CD8-positive, alpha-beta memory T cell (primary cell): Measurements from ENCODE around the gene AQP2. TPM values are rescaled to one million over a fixed set of nuclear protein-coding genes. Genes with fewer than 3 reads are reported as not detected.

Experiments used
- CTCF ChIA-PET: fragments of 350-600 bp; sonication (Branson Sonifier 250); formaldehyde crosslinking; loops from one replicate; lab custom pipeline; 2021; ENCODE audit warnings: antibody characterized with exemption; lab: Charles Lee
- POLR2A ChIA-PET: fragments of 350-600 bp; sonication (Branson Sonifier 250); formaldehyde crosslinking; loops from one replicate; lab custom pipeline; 2021; ENCODE audit warnings: antibody characterized with exemption; lab: Charles Lee
- DNase-seq, 5 donors: peaks; one replicate each; pipeline versions ENCODE4 v3.0.0 to v3.0.0-alpha.2; 2020 to 2022; ENCODE audit warnings: mixed read lengths in 1 of 5
- H3K27ac ChIP-seq: one replicate; pipeline ENCODE4 v1.7.0; 2013; ENCODE audit warnings: low read depth, mild to moderate bottlenecking, low read length, moderate library complexity
- H3K27me3 ChIP-seq: 2 replicates; pipeline ENCODE4 v1.7.0; 2013; ENCODE audit warnings: low read length, mild to moderate bottlenecking; ENCODE audit not compliant: insufficient read depth, poor library complexity, severe bottlenecking
- H3K36me3 ChIP-seq: 2 replicates; pipeline ENCODE4 v1.7.0; 2013; ENCODE audit warnings: mild to moderate bottlenecking, low read length, moderate library complexity; ENCODE audit not compliant: insufficient read depth
- H3K4me1 ChIP-seq: 2 replicates; pipeline ENCODE4 v1.7.0; 2013; ENCODE audit warnings: mild to moderate bottlenecking, low read length, moderate library complexity; ENCODE audit not compliant: insufficient read depth
- H3K4me3 ChIP-seq: 2 replicates; pipeline ENCODE4 v1.7.0; 2013; ENCODE audit warnings: mild to moderate bottlenecking, low read length
- H3K9me3 ChIP-seq: 2 replicates; pipeline ENCODE4 v1.7.0; 2013; ENCODE audit warnings: mild to moderate bottlenecking, low read length
- H3K27ac Mint-ChIP-seq, 8 donors: one replicate each; pipeline ENCODE4 v1.8.0; 2020 to 2021; ENCODE audit warnings: mixed read lengths in 8 of 8, mild to moderate bottlenecking in 6 of 8, inconsistent platforms in 3 of 8, moderate library complexity in 3 of 8
- H3K27me3 Mint-ChIP-seq, 2 donors: one replicate each; pipeline ENCODE4 v1.8.0; 2020 to 2021; ENCODE audit warnings: mixed read lengths in 2 of 2, mild to moderate bottlenecking in 1 of 2, moderate library complexity in 1 of 2
- H3K36me3 Mint-ChIP-seq, 3 donors: one replicate each; pipeline ENCODE4 v1.8.0; 2020 to 2021; ENCODE audit warnings: mixed read lengths in 3 of 3, inconsistent platforms in 1 of 3, mild to moderate bottlenecking in 1 of 3
- H3K4me1 Mint-ChIP-seq, 3 donors: one replicate each; pipeline ENCODE4 v1.8.0; 2020 to 2021; ENCODE audit warnings: mixed read lengths in 3 of 3, inconsistent platforms in 1 of 3, mild to moderate bottlenecking in 1 of 3
- H3K4me3 Mint-ChIP-seq, 7 donors: one replicate each; pipeline ENCODE4 v1.8.0; 2020 to 2021; ENCODE audit warnings: mixed read lengths in 7 of 7, mild to moderate bottlenecking in 6 of 7, moderate library complexity in 4 of 7, inconsistent platforms in 2 of 7
- H3K9me3 Mint-ChIP-seq, 5 donors: one replicate each; pipeline ENCODE4 v1.8.0; 2020 to 2022; ENCODE audit warnings: mixed read lengths in 5 of 5, mild to moderate bottlenecking in 3 of 5, moderate library complexity in 2 of 5, inconsistent platforms in 1 of 5
- polyA plus RNA-seq: library from polyadenylated mRNA; unstranded; fragments of 300-500 nt; fragmentation: Illumina TruSeq; gene quantifications from one replicate; pipeline ENCODE4 v1.2.3, GENCODE V29; 2021
- total RNA-seq, 2 experiments: library from RNA; stranded (reverse); gene quantifications; one replicate each; pipeline ENCODE4 v1.2.3, GENCODE V29; 2021

The AQP2 gene
- total and polyA plus RNA-seq, 3 experiments from 2014 or later, result not detected

GRCh38 chr12:49921936-49922335, 28.6 kb upstream of the AQP2 start:
- no peak for DNase-seq
- H3K4me3 ChIP-seq, result no peak overlapping the region
- H3K9me3 ChIP-seq, result no peaks in the 10 kb centered on the region
- no peaks in the 10 kb centered on the region for H3K27me3 ChIP-seq
- no peak overlapping the region for H3K27ac ChIP-seq
- Mint-ChIP-seq H3K27ac (no peak overlapping the region), H3K36me3 (no peaks in the 10 kb centered on the region), H3K9me3 (no peaks in the 10 kb centered on the region), H3K4me1 (no peaks in the 10 kb centered on the region), H3K27me3 (peaks cover 2 to 9% of the 10 kb centered on the region in 2 donors), H3K4me3 (no peak overlapping the region)
- POLR2A ChIA-PET, result no interaction called here
- CTCF ChIA-PET, result no interaction called here
- no peaks in the 10 kb centered on the region for H3K36me3 ChIP-seq
- H3K4me1 ChIP-seq, result no peaks in the 10 kb centered on the region

DNA sequence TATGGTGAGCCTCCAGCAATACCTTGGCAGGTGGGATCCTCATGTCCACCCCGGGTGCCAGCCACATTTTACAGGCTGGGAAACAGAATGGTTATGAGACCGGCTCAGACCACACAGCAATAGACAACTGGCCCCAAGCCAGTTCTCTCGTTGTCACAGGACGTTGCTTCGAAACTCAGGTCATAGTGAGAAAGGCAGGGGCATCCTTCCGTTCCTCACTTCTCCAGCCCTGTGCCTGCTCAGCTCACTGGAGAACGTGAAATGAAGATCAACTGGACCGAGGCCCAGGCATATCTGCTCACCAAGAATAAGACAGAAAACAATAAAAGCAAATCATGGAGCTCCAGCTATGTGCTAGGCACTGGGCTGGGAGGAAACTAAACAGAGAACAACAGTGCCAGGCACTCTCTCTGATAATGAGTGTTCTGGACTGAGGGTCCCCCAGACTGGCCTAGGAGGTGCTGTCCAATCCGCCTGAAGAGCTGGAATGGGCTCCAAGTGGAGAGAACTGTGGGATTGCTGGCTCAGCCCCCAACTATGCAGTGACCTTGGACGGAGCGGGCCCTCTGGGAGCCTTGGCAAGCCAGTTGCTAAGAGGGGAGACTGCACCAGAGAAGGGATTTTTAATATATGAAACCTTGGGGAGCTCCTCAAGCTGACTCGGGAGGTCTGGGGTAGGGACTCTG, 28.0 kb upstream of the AQP2 start:
- Histone ChIP-seq H3K4me3 (no peak overlapping the region), H3K4me1 (no peaks in the 10 kb centered on the region), H3K27ac (no peak overlapping the region), H3K36me3 (no peaks in the 10 kb centered on the region), H3K27me3 (no peaks in the 10 kb centered on the region), H3K9me3 (no peaks in the 10 kb centered on the region)
- no peak for DNase-seq
- ChIA-PET CTCF (interaction anchor here (0.7 kb wide), 1 partner anchor 23 kb away, joined by 3 read pairs; no protein-coding TSS in a partner anchor), POLR2A (no interaction called here)
- Mint-ChIP-seq H3K27ac (peak overlapping the region in 1 of 8 donors; percentile 61), H3K9me3 (no peaks in the 10 kb centered on the region), H3K27me3 (peaks cover 2 to 5% of the 10 kb centered on the region in 2 donors), H3K4me1 (no peaks in the 10 kb centered on the region), H3K36me3 (no peaks in the 10 kb centered on the region), H3K4me3 (no peak overlapping the region)

DNA sequence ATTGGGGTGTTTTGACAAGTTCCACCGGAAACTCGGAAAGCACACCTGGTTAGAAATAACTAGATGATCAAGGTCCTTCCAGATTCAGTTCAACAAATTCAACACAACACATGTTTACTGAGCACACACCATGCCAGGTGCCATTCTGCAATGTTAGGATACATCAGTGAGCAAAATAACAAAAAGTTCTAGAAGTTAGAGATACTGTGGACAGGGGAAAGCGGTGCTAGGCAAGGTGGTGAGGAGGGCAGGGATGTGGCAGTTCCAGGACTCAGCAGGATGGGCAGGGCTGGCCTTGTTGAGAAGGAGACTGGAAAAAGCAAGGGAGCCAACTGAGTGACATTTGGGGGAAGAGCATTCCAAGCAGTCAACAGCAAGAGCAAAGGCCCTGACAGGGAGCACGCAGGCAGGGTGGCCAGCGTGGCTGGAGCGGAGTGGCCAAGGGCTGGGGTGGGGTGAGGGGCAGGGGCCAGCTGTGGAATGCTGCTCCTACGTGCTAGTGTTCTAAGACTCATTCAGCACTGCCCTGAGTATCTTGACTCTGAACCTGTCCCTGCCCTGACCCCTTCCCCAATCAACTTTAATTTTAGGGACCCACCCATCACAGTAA, 27.4 kb upstream of the AQP2 start:
- H3K4me1 ChIP-seq, result no peaks in the 10 kb centered on the region
- no peaks in the 10 kb centered on the region for H3K9me3 ChIP-seq
- Mint-ChIP-seq H3K4me1 (no peaks in the 10 kb centered on the region), H3K27me3 (peaks cover 2 to 5% of the 10 kb centered on the region in 2 donors), H3K4me3 (no peak overlapping the region), H3K27ac (no peak overlapping the region), H3K36me3 (no peaks in the 10 kb centered on the region), H3K9me3 (no peaks in the 10 kb centered on the region)
- ChIA-PET CTCF (interaction anchor here (0.7 kb wide), 1 partner anchor 22 kb away, joined by 3 read pairs; no protein-coding TSS in a partner anchor), POLR2A (no interaction called here)
- no peaks in the 10 kb centered on the region for H3K36me3 ChIP-seq
- H3K27me3 ChIP-seq, result no peaks in the 10 kb centered on the region
- DNase-seq, result no peak
- no peak overlapping the region for H3K27ac ChIP-seq
- no peak overlapping the region for H3K4me3 ChIP-seq

DNA sequence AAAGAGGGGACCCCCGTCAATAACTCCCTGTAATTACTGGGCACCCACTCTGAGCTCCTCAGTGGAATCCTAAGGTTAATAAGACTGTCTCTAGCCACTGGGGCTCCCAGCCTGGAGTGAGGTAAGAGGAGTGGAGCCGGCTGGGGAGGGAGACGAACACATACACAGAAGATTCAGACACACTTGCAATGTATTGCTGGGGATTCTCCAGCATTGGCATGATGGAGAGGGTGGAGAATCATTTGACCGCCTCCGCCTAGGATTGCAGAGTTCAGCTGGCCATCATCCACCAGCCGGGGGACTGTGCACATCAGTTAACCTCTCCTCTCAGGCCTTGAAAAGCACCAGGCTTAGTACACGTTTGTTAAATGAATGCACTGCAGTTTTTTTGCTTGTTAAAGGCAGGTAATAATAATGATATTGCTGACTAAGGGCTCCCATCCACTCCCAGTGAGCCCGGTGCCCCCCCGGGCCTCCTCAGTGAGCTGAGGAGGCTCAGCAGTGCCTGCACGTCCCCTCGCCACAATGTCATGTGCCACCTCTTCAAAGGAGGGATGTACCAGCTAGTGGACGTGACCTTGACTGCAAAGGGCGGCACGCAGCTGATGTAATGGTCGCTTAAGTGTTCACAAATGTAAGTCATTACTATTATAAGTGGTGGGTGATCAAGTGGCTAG, 26.5 kb upstream of the AQP2 start:
- CTCF ChIA-PET, result interaction anchor here (0.8 kb wide), 1 partner anchor 22 kb away, joined by 3 read pairs; no protein-coding TSS in a partner anchor
- H3K4me1 ChIP-seq, result no peaks in the 10 kb centered on the region
- H3K4me3 ChIP-seq, result no peak overlapping the region
- no peaks in the 10 kb centered on the region for H3K36me3 ChIP-seq
- no peaks in the 10 kb centered on the region for H3K9me3 Mint-ChIP-seq
- no peak overlapping the region for H3K27ac ChIP-seq
- H3K36me3 Mint-ChIP-seq, result no peaks in the 10 kb centered on the region
- POLR2A ChIA-PET, result no interaction called here
- DNase-seq, result no peak
- H3K9me3 ChIP-seq, result no peaks in the 10 kb centered on the region
- peak overlapping the region in 2 of 8 donors; percentile 9 to 29 for H3K27ac Mint-ChIP-seq
- H3K27me3 Mint-ChIP-seq, result peaks cover 2 to 9% of the 10 kb centered on the region in 2 donors
- H3K4me3 Mint-ChIP-seq, result no peak overlapping the region
- no peaks in the 10 kb centered on the region for H3K4me1 Mint-ChIP-seq
- H3K27me3 ChIP-seq, result no peaks in the 10 kb centered on the region

GRCh38 chr12:49924628-49925246, 25.8 kb upstream of the AQP2 start:
- Histone ChIP-seq H3K36me3 (no peaks in the 10 kb centered on the region), H3K4me3 (no peak overlapping the region), H3K27me3 (no peaks in the 10 kb centered on the region), H3K9me3 (no peaks in the 10 kb centered on the region), H3K4me1 (no peaks in the 10 kb centered on the region), H3K27ac (no peak overlapping the region)
- no peaks in the 10 kb centered on the region for H3K9me3 Mint-ChIP-seq
- DNase-seq, result no peak
- ChIA-PET CTCF (interaction anchor here (0.8 kb wide), 1 partner anchor 21 kb away, joined by 3 read pairs; no protein-coding TSS in a partner anchor), POLR2A (no interaction called here)
- no peaks in the 10 kb centered on the region for H3K36me3 Mint-ChIP-seq
- no peaks in the 10 kb centered on the region for H3K4me1 Mint-ChIP-seq
- H3K4me3 Mint-ChIP-seq, result no peak overlapping the region
- H3K27ac Mint-ChIP-seq, result no peak overlapping the region
- H3K27me3 Mint-ChIP-seq, result peaks cover 2 to 14% of the 10 kb centered on the region in 2 donors

GRCh38 chr12:49925433-49926204, 24.9 kb upstream of the AQP2 start:
- Mint-ChIP-seq H3K36me3 (no peaks in the 10 kb centered on the region), H3K4me1 (no peaks in the 10 kb centered on the region), H3K27ac (no peak overlapping the region), H3K9me3 (no peaks in the 10 kb centered on the region), H3K27me3 (peaks cover 4 to 15% of the 10 kb centered on the region in 2 donors), H3K4me3 (no peak overlapping the region)
- Histone ChIP-seq H3K4me3 (no peak overlapping the region), H3K27ac (no peak overlapping the region), H3K9me3 (no peaks in the 10 kb centered on the region), H3K36me3 (no peaks in the 10 kb centered on the region), H3K27me3 (no peaks in the 10 kb centered on the region), H3K4me1 (no peaks in the 10 kb centered on the region)
- POLR2A ChIA-PET, result no interaction called here
- CTCF ChIA-PET, result interaction anchor here (1.4 kb wide), 1 partner anchor 42 kb away, joined by 3 read pairs; no protein-coding TSS in a partner anchor
- DNase-seq, result no peak

DNA sequence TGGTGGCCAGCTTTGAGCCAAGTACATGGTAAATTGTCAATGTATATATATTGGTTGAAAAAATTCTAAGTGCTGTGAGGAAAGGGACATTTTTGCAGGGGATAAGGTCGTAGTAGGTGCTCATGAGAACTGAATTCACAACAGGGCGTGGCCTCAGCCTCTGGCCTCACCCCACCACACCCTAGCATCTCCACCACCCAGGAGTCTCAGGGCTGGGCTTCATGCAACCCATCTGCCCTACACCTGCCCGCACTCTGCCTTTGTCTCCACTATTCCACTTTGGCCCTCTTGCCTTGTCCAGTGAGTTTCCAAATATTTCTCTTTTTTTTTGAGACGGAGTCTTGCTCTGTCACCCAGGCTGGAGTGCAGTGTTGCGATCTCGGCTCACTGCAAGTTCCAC, 22.1 kb upstream of the AQP2 start:
- Mint-ChIP-seq H3K27me3 (peaks cover 4 to 15% of the 10 kb centered on the region in 2 donors), H3K36me3 (no peaks in the 10 kb centered on the region), H3K4me1 (no peaks in the 10 kb centered on the region), H3K27ac (no peak overlapping the region), H3K4me3 (no peak overlapping the region), H3K9me3 (no peaks in the 10 kb centered on the region)
- DNase-seq, result no peak
- ChIA-PET CTCF (interaction anchor here (0.8 to 2.2 kb wide), 2 partner anchors 24 to 39 kb away, joined by 3 to 5 read pairs; no protein-coding TSS in a partner anchor), POLR2A (no interaction called here)
- no peaks in the 10 kb centered on the region for H3K36me3 ChIP-seq
- H3K4me1 ChIP-seq, result no peaks in the 10 kb centered on the region
- H3K9me3 ChIP-seq, result no peaks in the 10 kb centered on the region
- H3K27ac ChIP-seq, result no peak overlapping the region
- H3K27me3 ChIP-seq, result no peaks in the 10 kb centered on the region
- no peak overlapping the region for H3K4me3 ChIP-seq
